Left hindlimb (tissue), 1 donor: Measurements from ENCODE around the gene CAPN10.

Source experiments
- DNase-seq: peaks from one replicate; pipeline ENCODE4 v3.0.0-alpha.2; 2018

CAPN10 gene

DNA sequence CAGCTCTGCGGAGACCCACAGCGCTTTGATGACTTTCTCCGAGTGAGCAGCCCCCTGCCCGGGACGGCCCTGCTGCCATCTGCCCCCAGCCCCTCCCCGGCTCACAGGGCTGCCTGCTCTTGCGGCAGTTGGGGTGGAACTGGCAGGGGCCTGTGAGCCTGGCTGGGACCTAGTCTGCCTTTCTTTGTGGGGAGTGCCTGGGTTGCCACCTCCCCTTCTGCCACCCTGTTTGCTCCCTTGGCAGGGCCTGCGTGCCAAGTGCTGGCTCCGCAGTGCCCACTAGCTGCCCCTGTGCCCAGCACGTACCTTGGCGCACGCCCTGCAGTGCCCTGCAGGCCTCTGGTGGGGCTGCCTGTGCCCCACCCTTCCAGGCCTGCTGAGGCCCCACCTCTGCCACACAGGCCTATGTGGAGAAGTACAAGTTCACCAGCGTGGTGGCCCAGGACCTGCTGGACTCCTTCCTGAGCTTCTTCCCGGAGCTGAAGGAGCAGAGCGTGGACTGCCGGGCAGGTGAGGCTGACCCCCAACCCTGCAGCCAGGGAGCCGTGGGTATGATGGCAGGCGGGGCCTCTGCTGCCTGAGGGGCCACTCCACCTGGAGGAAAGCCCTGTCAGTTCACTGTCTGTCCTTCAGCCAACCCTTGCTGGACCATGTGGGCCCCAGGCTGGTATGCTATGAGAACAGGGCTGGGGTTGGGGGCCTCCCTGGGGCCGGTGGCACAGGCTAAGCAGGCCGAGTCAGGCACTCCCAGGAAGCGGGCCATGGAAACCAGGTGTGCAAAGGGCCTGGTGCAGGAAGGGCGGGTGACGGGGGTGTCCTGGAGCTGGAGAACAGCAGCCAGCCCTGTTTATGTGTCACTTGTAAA, 11.2 kb upstream of the CAPN10 start:
- DNase-seq = no peak

DNA sequence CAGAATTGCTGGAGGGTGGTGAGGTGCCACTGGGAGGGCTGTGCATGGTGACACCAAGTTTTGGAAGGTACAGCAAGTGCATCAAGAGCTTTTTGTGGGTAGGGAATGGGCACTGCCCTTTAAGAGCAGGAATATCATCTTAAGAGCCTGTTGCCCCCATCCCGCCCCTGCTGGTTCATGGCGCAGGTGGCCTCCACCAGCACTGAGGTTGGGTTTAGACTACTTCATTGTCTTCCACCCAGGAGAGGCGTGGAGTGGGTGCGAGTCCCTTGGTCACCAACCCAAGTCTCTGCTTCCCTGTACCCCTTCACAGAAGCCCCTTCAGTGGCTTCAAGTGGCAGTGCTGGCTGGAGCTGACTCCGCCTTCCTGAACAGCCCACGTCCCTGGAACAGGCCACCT, 10.5 kb upstream of the CAPN10 start:
- no peak for DNase-seq

DNA sequence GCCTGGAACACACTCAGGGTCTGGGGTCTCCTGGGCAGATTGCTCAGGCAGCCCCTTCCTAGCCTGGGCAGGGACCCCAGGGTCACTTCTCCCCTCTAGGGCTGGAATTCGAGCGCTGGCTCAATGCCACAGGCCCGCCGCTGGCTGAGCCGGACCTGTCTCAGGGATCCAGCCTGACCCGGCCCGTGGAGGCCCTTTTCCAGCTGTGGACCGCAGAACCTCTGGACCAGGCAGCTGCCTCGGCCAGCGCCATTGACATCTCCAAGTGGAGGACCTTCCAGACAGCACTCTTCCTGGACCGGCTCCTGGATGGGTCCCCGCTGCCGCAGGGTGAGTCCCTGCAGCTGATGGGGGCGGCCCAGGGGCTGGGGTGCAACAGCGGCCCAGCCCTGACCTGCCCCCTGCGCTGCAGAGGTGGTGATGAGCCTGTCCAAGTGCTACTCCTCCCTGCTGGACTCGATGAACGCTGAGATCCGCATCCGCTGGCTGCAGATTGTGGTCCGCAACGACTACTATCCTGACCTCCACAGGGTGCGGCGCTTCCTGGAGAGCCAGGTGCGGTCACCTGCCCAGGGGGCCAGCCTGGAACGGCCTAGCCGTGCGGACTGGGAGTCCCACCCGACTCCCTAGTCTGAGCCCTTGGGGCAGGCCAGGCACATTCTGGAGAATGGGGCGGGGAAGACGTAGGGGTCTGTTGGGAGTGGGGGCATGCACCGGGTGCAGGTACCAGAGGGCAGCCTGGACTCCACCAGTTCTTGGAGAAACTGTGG, 9.9 kb upstream of the CAPN10 start:
- DNase-seq = no peak

DNA sequence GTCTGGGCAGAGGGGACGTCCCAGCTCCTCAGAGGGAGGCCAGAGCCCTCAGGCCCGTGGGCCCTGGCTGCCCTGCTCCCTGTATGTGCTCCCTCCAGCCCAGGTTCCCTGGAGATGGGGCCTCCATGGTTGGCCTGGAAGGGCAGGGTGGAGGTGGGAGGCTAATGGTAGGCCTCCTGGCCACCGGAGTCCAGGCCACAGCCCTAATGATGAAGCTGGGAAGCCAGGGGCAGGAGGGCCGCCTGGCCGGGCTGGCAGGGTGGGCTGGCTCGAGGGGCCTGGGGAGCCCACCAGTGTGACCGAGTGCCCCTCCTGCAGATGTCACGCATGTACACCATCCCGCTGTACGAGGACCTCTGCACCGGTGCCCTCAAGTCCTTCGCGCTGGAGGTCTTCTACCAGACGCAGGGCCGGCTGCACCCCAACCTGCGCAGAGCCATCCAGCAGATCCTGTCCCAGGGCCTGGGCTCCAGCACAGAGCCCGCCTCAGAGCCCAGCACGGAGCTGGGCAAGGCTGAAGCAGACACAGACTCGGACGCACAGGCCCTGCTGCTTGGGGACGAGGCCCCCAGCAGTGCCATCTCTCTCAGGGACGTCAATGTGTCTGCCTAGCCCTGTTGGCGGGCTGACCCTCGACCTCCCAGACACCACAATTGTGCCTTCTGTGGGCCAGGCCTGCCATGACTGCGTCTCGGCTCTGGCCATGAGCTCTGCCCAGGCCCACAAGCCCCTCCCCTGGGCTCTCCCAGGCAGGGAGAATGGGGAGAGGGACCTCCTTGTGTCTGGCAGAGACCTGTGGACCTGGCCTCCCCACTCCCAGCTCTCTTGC, 9.0 kb upstream of the CAPN10 start:
- no peak for DNase-seq

DNA sequence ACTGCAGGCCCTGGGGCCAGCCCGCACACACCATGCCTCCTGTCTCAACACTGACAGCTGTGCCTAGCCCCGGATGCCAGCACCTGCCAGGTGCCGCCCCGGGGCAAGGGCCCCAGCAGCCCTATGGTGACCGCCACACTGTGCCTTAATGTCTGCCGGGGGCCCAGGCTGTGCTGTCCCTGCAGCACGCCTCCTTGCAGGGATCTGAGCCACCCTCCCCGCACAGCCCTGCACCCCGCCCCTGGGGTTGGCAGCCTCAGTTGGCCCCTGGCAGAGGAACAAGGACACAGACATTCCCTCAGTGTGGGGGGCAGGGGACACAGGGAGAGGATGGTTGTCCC, 8.5 kb upstream of the CAPN10 start:
- DNase-seq = no peak

DNA sequence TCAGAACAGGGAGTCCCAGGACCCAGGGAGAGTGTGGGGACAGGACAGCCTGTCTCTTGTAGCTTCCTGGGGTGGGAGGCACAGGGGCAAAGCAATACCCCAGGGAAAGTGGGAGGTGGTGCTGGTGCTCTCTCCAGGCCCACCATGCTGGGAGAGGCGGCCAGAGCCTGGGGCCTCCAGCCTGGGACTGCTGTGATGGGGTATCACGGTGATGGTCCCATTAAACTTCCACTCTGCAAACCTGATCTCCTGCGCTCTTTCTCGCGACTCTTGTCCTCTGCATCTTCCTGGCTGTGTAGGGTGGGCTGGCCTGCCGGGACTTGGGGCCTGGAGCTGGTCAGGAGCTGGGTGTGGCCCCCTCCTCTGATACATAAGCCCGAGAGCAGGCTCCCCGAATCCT, 8.0 kb upstream of the CAPN10 start:
- DNase-seq = no peak

DNA sequence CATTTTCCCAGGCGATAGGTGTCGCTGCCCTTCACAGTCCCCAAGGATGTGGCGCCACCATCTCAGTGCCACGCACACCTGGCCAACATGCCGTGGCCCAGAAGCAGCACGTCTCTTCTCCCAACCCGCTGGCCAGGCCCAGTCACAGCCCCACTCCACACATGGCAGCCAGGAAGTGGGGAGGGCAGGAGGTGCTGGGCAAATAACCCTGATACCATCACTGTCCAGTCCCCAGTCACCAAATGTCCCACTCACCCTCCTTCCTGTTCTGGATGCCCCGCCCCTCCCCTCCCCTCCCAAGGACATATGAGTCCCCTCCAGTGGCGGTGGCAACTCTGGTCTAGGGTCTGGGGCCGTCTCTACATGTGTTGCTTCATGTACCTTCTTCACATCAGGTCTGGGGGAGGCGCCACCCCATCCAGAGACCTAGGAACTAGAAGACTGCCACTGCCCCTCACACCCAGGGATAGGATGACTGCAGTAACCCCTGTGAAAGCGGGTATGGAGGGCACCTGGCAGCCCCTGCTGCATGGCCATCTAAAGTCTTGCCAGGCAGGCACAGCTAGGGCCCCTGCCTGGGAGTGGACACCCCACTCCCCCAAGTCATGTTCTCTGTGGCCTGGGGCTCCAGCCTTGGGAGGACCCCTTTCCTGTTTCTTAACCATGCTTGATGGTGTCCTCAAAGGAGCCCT, 7.3 kb upstream of the CAPN10 start:
- DNase-seq = no peak

DNA sequence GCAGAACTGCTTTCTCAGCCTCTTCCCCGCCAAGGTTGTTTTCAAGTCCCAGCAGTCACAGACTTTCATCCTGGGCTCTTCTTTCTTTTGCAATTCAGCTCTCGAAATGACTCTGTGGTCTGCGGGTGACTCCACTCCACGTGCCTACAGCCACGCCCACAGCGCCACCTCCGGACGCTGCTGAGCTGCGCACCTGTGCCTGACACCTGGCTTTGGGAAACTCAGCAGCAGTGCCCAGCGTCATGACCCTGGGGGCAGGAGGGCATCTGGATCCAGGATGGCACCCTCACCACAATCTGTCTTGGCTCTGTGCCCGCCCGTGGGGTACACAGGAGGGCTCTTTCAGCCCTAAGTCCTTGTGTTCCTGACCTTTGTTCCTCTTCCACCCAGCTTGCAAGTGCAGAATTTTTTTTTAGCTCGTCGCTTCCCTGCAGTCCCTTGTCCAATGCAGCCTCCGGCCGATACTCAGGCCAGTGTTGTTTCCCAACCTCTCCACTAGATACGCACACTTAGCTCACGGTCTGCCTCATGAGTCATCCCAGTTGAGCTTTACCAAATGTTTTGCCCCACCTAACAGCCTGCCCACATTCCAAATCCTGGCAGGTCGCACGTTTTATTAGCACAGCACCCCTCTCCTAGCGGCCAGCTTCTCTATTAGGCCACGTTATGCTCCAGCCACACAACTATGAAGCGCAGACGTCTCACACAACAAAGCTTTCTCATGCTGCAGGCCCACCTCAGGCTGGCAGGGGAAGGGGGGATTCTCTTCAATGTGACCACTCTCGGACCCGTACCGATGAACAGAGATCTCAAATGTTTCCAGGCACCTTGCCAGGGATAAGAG, 6.5 kb upstream of the CAPN10 start:
- no peak for DNase-seq

DNA sequence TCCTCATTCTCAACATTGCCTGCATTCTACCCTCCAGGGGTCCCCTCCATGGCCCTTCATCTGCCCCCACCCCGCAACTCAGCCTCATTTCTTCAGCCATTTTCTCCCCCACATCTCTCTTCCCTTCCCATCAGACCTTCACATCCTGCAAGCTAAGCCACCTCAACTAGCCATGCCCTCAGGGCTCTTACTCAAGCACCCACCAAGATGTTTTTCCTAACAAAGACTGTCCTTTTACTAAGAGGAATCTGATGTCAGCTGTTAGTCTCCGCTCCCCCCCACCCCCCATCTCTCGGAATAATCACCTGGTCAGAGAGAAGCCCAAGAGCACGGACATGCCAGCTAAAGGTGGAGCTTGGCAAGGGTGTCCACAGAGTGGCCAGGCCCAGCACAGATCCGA, 4.7 kb upstream of the CAPN10 start:
- DNase-seq = no peak

DNA sequence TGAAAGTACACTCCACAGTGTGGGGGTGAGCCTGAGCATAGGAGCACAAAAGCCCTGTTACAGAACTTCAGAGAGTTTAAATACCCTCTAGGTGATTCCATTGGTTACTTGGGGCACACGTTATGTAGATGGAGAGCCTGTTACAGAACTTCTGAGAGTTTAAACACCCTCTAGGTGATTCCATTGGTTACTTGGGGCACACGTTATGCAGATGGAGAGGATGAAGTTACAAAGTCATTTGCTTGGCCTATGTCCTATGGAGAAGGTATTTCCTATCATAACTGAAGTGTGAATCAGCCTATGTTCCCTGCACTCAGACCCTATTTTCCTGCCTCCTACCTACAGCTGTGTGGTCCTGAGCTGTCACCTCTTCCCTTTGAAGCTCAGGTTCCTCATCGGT, 3.8 kb upstream of the CAPN10 start:
- DNase-seq = no peak

DNA sequence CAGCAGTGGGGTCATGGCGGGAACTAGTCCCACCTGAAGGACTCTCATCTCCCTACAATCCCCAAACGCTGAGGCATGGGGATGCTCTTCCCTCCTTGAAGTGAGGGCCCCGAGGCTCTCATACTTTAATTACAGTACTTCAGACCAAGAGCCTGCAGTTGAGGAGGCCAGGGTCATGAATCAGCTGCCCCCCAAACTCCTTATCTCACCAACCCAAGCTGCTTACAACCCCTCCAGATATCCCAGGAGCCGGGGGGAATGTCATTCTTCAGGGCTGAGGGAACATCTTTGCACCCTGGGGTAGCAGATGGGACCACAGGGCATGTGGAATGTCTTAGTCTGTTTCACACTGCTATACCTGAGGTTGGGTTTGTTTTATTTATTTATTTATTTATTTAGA, 2.8 kb upstream of the CAPN10 start:
- DNase-seq = no peak

DNA sequence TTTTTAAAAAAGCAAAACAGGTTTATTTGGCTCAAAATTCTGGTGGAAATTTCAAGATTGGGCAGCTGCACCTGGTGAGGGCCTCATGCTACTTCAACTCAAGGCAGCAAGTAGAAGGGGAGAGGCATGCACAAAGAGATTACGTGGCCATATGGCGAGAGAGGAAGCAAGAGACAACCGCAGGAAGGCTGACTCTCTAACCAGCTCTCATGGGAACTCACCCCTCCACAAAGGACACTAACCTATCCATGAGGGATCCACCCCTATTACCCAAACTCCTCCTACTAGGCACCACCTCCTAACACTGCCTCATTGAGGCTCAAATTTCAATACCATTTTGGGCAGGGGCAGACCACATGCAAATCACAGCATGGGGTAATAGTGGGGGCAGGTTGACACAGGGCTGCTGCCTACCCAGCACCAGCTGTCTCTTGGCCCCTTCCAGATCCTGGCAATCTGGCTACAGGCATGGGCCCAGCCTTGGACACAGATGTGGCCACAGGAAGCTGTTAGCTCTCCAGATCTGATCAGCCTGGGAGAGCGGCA, 2.0 kb upstream of the CAPN10 start:
- peak; percentile 23 for DNase-seq

DNA sequence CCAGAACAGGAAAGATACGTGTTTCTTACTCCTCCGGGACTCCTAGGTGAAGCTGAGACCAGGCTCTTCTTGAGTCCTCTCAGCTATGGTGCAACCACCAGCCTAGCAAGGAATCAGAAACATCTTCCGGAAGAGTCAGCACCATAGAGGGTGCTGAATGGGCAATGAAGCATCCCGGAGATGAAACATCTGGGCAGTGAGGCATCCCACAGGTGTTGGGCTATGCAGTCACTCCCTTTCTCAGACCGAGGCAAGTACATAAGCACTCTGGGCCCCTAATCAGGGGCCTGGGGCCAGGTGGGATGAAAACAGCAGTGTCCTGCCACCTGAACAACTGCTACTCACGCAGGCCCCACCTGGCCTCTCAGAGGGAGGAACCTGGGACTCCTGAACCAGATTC, 1.4 kb upstream of the CAPN10 start:
- DNase-seq = no peak

DNA sequence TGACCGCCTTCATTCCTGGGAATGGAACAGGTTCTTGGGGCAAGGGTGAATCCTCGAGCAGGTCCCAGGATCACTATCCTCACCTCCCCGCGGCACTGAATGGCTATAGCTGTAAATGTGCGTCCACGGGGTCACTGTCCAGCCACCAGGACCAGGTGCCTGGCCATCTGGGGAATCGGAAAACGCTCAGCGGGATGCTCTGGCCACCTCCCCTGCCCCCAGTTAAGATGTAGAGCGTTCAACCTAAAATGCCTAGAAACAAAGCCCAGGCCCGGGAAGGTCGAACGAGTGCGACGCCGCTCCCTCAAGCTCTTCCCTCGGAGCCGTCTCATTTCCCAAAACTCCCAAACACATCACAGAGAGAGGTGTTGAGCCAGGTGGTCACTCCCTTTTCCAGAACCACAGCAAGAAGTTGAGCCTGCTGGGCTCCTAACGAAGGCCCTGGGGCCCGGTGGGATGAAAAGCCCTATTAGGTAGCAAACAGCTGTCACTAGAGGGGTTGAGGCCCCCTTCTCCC, 795 bp upstream of the CAPN10 start:
- peak; percentile 12 for DNase-seq

DNA sequence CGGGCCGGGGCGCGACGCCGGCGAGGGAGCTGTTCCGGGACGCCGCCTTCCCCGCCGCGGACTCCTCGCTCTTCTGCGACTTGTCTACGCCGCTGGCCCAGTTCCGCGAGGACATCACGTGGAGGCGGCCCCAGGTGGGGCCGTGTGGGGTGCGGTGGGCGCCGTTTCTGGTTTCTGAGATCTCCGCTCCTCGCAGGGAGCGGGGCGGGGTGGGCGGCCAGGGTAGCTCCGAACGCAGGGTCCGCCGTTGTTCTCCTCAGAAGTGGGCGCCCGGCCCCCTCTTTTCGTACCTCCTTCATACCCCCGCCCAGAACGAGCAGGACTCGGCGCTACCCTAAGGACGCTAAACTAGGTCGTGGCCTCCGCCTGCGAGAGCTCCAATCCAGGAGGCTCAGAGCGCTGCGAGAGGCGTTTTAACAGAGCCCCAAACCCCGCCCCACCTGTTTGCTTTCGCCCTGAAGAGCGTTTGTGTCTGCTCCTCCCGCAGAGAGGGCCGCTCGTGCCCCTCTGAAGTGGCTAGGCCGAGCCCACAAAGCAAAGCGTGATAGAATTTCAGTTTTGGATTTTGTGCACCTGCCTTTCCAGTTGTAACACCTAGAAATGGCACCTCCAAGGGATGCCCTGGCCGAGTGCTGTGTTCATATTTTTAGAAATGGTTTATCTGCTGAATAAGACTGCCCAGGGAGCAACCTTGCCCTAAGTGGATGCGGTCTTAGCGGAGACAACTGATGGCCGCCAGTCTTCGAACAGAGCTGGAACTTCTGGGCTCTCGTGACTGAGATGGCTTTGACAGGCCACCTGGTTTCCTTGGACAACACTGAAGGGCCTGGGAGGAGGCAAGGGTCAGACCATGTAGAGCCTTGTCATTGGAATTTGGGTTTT, 626 bp downstream of the CAPN10 start:
- DNase-seq = peak; percentile 23

DNA sequence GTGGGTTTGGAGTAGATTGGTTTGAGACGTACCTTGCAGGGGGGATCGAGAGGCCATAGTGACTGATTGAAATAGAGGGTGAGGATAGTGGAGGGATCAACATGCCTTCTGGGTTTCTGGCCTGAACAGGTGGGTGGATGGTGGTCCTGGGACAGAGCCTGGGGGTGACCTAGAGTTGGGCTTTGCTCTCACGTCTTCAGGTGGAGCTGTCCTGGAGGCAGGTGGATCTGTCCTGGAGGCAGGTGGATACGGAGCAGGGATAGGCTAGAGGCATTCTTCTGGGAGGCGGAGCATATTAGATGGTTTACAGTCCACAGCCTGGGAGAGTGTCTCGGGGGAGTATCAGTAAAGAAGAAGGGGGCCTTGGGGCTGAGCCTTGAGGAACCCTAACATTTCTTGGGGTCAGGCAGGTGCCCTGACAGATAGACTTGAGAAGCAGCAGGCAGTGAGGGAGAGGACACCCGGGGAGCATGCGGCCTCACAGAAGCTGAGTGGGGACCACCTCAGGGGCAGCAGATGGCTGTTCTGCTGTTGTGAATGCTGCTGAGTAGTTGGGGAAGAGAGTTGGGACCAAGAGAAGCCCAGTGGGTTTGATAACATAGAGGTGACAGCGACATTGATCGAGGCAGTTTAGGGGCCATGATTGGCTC, 1.6 kb downstream of the CAPN10 start:
- DNase-seq = peak; percentile 34

DNA sequence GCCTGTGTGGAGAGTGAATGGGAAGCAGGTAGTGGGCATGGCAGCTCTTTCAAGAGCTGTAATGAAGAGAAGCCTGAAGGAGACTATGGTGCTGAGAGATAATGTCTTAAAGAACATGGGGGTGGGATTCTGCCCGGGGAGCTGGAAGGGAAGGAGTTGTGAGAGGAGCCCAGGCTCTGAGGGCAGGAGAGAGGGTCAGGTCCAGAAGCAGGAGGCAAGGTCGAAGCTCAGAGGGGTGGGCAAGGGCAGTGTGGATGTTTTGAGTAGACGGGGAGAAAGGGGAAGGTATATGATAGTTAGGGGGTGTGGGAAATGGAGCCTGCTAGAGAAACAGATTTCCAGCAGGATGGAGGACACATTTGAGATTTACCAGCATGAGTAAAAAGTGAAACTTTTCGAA, 2.1 kb downstream of the CAPN10 start:
- DNase-seq = no peak

DNA sequence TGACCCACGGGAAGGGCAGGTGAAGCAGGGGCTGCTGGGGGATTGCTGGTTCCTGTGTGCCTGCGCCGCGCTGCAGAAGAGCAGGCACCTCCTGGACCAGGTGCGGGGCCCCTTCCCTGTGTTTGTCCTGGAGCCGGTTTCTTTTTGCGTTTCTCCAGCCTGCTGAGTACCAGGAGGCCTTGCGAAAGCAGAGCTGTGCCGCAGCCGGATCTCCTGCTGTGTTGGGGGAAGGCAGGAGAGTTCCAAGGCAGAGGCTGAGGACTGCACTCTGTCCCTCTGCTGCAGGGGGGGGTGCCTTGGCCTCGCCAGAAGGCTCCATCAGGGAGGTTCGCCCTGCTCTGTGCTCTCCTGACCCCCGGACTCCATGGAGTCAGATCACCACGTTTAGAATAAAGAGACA, 2.8 kb downstream of the CAPN10 start:
- DNase-seq = no peak

DNA sequence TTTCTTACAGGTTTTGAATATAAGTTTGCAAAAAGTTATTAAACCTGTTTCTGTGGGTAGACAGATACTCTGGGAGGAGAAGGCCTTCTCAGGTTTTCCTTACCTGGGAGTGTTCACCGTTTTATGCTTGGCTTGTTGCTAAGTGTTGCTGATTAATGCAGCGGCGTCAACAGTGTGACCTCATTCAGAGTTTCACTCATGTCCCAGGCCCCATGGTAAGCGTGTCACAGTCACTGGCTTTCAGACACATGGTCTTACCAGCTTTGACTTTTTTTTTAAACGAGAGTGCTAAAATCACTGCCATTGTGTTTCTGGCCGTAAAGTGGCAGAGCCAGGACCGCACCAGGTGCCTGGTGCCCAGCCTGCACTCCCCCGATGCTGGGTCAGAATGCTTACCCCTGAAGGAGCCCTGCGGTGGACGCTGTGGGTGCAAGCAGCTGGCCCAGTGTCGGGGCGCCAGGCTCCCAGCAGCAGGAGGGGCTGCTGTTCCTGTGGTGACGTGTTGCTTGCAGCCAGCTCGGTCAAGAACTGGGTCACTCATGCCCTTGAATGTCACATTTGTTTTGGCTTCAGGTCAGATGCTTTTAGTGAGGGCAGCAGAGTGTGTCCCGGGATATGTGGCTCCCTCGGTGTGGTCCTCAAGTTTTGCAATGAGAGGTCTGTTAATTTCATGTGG, 3.5 kb downstream of the CAPN10 start:
- DNase-seq = no peak
